HG03066 (cell line): ENCODE measurements around the gene MARF1.
"Not testable (repeated sequence)": the region's sequence is repeated elsewhere in the genome, so short reads cannot be mapped to it uniquely, and the experiment has no call there.

Source experiments
- ATAC-seq: cut with Tn5 transposase; IDR thresholded peaks from one replicate; pipeline ENCODE4 v1.9.1; 2021; ENCODE audit warnings: low read depth; ENCODE audit not compliant: unreplicated experiment

Gene MARF1

DNA sequence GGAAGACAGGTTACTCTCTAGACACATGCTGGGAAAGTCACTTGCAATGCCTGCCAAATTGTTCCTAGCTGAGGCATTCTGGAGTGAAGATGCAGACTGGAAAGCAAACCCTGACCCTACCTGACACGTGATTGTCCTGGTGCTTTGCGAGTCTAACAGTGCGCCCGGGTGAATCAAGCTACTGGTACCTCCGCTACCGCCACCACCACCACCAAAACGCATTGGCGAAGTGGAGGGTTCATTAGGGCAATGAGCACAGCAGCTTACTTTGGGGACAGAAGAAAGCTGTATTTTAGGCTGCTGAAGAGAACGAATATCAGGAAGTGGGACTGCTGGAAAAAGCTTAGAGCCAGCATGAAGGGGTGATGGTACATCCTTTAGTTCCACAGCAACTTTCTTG lies 7.0 kb downstream of the MARF1 start:
- no peak for ATAC-seq

DNA sequence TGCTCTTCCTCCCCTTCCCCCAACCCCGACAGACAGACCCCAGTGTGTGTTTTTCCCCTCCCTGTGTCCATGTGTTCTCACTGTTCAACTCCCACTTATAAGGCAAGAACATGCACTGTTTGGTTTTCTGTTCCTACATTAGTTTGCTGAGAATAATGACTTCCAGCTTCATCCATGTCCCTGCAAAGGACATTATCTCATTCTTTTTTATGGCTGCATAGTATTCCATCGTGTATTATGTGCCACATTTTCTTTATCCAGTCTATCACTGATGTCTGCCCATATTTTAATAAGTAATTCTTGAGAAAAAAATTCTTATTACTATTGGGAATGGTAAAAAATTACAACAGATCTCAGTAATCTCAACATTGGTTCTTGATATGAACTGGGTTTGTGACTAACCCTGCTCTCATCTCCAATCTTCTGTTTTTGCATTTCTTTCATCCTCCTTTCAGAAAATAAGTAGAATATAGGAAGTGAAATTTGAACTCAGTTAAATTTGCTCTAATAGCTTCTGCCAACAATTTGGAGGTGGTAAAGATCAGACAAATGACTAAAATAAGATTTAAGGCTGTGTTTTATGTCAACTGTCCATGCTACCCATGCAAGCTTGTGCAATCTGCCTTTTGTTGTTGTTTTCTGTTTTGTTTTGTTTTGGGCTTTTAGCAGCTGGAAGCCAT lies 11.1 kb downstream of the MARF1 start:
- ATAC-seq: no peak

DNA sequence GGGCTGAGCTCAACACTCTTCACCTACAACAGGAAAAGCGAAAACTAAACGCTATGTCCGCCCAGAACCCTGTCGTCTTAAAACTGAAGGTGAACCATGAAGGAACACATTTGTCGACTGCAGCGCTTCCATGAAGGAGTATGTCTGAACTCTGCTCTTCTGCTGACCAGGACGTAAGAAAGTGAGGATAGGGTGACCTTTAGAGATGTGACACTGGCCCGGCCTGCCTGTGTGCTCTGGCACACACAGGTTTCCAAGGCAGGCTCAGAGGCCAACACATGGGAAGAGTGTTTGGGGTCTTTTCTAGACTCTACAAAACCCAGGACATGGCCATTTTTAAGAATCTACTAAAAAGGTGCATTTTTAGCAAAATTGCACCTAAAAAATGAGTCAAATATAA lies 21.1 kb downstream of the MARF1 start:
- no peak for ATAC-seq

DNA sequence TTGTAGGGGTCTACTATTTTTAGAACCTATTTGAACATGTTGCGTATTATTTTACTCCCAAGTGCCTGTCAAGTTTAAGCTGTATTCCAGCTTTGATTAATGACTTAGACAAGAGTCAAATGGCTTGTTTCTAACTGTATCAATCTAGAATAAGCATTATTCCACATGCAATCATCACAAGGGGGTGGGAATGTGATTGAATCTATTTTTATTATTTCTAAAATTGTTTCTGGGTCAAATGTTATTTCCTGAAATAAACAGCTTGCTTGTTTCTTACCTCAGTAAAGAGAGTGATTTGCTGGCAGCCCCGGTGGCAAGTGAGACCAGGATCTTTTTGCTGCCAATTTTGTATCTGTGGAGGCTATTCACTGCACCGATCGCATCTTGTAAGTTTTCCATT lies 21.5 kb downstream of the MARF1 start:
- ATAC-seq: no peak

DNA sequence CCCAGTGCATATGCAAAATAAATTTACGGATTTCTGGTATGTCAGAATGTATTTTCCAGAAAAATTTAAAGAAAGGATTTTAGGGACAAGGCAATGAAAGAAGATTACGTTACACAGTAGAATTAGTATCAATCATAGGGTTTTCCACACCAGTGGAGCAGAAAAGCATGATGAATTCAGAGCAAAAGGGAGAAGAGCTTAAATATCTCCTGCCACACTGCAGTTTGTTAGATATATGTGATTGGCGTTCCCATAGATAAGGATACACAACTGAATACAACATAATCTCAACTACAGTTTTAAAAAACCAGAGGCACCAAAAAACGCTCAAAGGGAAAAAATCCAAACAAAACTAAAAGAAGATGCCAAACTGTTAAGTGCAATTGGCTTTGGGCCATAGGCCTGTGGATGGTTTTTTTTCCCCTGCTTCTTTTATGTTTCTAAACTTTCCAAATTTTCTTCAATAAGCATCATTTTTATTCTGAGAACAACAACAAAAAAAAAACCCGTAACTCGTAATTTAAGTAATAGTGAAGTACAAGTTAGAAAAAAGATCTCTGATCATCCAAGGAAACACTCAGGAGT lies 22.3 kb downstream of the MARF1 start:
- ATAC-seq: no peak

DNA sequence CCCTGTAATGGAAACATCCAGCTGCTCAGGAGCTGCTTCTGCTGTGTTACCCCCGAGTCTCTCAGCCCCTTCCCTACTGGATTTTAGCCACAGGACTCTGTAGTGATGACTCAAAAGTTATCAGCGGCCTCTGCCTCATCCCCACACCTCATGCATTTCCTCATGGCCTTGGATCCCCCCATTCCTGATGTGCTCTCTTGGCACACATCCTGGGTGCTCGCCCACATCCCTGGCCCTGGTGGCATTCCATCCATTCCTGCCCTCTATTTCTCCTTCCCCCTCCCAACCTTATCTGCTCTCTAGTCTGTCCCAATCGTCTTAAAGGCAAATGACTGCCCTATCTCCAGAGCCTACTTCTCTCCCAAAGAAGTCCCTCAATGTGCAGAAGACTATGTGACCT lies 24.6 kb downstream of the MARF1 start:
- ATAC-seq: no peak

DNA sequence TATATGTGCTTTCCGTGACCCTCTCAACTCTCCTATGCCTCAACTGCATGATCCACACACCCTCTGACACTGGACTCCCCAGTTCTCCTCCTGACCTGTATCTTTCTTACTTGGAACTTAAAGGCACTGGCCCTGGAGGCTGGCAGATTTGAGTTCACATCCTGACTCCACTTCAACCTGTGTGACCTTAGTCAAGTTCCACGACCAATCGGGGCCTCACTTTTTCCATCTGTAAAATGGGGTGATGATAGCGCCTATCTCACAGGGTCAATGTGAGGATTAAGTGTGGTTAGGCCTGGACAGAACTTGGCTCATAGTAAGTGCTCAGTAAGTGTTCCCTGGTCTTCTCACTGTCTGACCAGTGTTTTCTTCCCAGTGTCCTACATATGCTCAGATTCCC lies 25.1 kb downstream of the MARF1 start:
- no peak for ATAC-seq

DNA sequence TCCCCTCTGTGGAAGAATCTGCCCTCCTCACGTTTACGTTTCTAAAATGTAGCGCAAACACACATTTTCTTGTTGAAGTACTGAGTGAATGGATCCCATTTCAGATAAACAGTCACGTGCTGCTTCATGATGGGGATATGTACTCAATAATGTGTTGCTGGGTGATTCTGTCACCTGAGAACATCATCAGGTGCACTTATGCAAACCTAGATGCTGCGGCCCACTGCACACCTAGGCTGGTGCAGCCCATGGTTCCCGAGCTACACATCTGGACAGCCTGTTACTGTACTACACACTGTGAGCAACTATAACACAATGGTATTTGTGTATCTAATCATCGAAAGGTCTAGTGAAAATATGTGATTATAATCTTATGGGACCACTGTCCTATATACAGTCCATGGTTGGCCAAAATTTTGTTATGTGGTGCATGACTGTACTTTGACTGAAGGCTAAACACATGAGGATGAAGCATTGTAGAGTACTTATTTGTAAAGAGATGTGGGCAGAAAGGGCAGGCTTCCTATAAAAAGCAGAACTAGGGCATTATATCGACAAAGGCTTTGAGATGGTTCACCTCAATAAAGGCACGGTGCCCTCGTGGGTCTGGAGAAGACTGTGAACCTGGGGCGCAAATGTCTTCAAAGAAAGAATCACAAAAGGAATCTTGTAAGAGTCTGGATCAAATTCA lies 26.3 kb downstream of the MARF1 start:
- ATAC-seq: no peak

DNA sequence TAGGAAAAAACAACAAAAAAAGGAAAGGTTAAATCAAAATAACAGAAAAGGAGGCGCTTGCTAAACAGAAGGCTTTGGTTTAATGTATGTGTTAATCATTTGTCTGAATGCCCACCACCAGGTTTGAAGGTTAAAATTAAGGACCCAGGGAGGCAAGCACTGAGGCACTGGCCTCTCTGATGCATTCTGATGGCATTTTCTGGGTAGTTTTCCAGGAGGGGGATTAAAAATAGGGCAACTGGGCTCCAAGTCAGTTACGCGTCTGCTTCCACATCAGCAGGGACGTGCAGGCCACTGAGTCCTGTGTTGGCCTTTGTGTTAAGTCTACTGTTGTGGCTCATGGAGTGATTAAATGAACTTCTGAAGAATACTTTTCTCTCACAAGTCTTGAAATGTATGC lies 26.9 kb downstream of the MARF1 start:
- no peak for ATAC-seq

DNA sequence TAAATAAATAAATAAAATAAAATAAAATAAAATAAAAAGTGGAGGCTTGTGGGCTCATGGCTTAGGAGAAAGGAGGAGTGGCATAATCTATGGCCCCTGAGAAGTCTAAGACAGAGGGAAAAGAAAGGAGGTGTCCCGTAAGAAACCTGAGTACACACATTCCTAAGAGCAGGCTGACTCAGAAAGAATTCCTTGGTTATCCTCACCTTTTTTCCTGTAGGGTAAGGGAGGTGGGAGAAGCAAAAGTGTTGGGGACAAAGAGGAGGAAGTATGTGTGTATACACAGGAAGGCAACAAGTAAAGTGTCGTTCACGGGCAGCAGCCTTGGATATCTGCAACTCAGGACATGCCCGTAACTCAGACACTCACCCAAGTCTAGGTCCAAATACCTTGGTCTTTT lies 29.3 kb downstream of the MARF1 start:
- ATAC-seq: no peak

DNA sequence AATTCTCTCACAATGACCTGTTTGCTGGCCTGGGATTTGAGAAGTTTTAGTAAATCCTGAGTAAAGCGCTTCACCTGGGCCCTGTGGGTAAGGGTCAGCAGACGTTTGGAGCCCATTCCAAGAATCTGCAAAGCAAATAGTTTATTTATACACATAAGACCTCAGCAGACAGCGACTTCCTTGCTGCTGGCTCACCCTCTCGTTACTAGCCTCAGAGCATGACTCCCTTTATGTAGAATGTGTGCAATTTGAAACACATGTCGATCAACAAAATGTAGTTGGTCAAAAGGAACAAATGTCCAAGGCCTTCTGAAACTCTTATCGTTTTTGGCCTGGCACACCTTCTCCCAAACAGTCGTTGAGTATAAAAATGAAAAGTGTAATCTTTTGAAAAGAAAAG lies 31.3 kb downstream of the MARF1 start:
- ATAC-seq: no peak

DNA sequence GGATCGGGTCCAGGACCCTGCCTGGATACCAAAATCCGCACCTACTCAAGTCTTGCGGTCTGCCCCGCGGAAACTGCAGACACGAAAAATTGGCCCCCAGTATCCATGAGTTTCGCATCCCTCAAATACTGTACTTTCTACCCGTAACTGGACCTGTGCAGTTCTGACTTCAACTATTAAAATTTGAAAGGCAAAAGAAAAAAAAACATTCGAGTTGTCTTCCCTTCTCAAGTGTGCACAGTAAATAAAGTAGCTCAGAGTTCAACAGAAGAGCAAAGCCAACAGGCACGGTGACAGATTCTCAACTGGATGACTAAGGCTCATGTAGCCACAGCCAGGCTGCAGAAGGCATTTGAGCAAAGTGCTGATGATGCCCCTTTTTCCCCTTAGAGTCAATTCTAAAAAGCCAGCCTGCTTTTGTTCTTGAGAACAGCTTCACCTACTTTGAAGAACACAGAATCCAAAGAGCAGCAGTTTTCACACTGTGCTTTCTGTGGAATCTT lies 32.5 kb downstream of the MARF1 start:
- no peak for ATAC-seq

DNA sequence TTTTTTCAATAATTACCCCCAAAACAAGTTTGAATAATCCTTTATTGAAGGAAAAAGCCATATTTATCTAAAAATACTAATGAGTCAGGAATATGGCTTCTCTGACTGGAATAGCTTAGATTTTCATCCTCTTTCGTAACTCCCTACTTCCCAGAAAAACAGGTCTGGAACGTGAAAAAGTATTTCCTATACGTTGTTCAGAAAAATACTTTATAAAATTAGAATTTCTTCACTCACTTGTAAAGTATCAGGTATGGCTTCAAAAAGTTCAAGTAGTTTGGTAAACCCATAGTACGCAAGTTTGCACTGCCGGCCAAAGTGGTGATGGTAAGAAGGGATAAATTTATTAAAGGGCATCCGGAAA lies 33.7 kb downstream of the MARF1 start:
- ATAC-seq: no peak

DNA sequence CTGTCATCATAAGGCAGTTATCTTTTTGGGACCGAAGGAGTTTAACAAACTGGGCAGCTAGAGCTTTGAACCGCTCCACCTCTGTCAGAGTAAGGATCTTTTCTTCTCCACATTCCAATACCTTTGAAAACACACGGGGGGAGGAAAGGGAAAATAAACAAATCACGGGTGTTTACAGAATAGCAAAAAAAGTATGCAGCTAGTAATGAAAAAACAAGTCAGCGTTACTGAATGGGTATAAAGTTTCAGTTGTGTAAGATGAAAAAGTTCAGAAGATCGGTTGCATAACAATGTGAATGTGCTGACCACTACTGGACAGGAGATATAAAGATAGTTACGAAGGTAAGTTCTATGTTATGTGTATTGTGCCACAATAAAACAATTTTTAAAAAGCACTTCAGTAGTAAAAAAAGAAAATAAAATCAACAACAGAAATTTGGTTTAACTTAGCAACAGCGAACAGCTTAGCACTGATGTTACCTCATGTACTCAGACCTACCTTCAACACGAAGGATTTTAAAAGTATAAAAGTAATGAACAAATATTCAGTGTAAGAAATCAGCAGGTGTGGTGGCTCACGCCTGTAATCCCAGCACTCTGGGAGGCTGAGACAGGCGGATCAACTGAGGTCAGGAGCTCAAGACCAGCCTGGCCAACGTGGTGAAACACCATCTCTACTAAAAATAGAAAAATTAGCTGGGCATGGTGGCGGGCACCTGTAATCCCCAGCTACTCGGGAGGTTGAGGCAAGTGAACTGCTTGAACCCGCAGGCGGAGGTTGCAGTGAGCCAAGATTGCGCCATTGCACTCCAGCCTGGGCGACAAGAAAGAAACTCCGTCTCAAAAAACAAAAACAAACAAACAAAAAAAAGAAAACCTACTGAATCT lies 34.3 kb downstream of the MARF1 start:
- no peak for ATAC-seq

DNA sequence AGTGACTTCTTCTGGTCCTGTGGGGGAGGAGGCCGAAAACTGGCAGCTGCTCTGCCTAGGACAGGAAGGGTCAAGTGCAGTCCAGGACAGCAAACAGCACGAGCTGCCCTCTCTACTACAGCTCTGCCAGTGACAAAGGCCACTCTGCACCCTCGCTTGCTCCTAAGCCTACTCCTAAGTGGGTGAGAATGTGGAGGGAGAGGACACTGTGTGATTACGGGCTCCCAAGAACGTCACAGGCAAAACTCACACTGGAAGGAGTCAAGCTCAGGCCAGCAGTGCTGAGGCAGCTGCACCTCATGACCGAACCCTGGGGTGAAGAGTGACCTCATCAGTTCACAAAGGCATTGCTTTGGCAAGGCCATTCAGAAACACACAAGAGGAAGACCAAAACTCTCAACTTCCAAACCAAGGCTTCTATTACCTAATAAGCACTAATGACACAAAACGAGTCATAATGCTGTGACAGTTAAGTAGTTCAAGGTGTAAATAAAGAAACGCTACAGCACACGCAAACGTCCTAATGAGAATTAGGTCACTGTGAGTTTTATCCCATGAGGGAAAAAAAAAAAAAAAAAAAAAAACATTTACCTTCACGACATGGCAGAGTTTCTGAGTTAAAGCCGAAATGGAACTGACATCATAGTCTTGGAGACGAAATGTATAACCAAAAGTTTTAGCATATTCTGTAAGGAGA lies 35.1 kb downstream of the MARF1 start:
- ATAC-seq: no peak

DNA sequence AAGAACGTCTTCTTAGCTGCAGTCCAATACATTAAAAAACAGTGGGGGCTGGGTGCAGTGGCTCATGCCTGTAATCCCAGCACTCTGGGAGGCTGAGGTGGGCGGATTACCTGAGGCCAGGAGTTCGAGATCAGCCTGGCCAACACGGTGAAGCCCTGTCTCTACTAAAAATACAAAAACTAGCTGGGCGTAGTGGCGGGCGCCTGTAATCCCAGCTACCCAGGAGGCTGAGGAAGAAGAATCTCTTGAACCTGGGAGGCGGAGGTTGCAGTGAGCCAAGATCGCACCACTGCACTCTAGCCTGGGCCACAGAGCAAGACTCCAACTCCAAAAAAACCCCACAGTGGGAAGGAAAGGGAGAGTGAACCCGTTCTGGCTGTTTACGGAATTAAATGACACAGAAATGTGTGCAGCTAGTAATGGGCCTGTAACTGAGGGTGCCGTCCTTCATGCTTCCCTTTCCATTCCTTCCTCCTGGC lies 35.7 kb downstream of the MARF1 start:
- ATAC-seq: not testable (repeated sequence)

DNA sequence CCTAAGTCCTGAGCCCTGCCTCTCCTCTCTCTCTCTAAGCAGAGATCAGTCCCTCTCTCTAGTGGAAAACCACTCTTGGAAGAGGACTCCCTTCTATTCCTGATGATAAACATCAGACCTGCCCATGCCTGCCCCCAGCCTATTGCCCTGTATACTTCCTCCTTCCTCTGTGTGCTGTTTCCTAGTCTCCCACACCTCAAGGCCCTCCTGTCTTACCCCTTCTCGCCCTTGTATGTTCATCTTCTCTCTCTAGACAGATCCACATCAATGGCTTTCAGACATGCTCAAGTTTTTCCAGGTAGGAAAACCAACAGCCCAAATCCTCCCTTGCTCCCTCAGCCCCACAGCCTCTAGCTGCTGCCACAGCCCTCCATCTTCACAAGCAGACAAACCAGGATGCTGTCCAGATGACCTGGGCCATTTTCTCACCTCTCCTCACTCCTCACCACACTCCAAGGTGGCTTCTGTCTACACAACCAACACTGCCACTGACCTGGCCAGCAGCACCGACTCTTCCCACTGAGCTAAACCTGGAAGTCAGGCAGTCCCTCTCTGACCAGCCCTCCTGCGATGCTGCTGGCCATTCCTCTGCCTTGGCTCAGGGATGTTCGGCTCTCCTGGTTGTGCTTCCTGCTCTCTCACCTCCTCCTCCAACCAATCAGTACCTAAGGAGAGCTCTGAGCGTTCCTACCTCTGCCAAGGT lies 36.3 kb downstream of the MARF1 start:
- no peak for ATAC-seq

DNA sequence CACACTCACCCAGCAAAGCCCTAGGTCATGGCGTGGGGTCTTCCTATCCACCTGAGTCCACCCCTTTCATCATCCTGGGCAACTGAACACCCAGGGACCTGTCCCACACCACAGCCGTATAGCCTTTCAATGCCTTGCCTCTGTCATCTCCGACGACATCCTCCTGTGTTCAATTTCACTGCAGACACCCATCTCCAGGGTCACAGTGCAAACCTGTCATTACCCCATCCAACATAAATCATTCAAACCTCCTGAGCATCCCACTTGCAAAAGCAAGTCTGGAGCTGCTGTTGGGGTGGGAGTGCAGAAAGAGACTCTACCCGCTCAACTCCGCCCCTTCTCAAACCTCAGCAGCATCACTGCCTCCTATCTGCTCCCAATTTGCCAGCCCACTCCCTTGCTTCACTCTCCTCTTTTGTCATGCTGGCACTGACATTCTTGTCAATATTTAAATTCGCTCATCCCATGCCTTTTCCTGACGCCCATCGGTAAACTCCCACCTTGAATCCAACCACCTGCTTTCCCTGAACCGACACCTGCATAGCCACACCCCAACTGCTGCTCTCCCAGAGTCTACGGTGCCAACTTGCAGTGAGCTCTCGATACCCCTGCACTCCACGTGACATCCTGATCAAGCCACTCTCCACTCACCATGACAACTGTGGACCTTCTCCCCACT lies 37.0 kb downstream of the MARF1 start:
- no peak for ATAC-seq
